ENCODE measurements around the gene BCAN. TPM values are rescaled to one million over a fixed set of nuclear protein-coding genes. Genes with fewer than 3 reads are reported as not detected.

BCAN gene
- total and polyA plus RNA-seq, 10 donors, result 0.10 to 0.11 TPM; not detected in 8

DNA sequence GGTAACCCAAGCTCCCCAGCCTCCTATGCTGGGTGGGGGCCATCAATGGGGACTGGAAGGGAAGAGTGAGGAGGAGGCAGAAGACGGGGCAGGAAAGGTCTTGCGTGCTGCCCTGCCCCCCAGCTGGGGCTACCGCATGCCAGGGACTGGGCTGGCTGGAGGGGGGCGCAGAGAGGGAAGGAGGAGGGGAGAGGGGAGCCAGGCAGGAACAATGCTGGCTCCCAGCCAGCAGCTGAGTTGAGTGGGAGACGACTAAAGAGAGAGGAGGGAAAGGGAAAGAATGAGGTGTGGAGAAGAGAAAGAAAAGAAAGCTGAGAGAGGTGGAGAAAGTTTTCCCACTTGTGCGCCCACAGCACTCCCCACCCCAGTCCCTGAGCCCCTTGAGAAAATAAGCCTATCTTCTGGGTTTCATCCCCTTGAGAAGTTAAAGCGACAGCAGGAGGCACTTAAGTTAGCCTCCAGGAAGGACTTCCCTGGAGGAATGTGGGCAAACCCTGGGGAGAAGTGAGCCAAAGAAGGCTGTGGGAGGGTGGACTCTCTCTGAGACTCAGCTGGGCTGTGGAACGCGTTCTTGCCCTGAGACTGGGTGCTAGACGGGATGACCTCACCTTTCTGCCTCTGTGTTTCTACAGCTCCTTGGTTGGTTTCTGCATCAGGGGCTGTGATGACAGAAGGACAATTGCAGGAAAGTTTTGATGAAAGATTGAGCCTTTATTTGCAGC lies 48.2 kb downstream of the BCAN start:
- DNase-seq, result no peak
- H3K27me3 ChIP-seq (replicated peaks in 1 of 7), result peaks cover 0 to 100% (median 42%) of the 10 kb centered on the region in 7 donors

DNA sequence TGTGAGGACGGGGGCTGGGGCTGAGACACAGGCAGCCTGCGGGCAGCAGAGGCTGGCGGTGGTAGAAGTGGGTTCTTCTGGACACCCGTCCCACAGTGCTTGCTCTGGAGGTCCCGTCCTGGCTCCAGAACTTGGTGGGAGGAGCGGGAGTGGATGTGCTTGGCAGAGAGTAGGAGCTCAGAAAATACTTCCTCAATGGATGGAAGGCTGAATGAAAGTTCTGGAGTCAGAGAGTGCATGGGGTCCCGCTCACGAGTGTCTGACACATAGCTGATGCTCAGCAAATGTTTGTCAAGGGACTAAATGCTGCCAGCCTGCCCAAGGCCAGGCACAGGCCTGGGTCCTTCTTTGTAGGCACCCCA lies 48.7 kb downstream of the BCAN start:
- Histone ChIP-seq H3K36me3 (no peaks in the 10 kb centered on the region), H3K27me3 (replicated peaks in 1 of 7) (peaks cover 0 to 98% (median 42%) of the 10 kb centered on the region in 7 donors), H3K9me3 (no peaks in the 10 kb centered on the region), H3K4me3 (no peak overlapping the region), H3K27ac (no peak overlapping the region), H3K4me1 (peaks cover 5 to 51% (median 33%) of the 10 kb centered on the region in 6 donors)
- WGBS, 5 donors, result 39 to 59% (median 45%) methylated on average over 8 of the region's 8 CpGs
- TF ChIP-seq POLR2AphosphoS5 (IDR thresholded peaks at IDR 0.05) (no peak), POLR2A (IDR thresholded peaks at IDR 0.05) (no peak)
- TF ChIP-seq, protein P1, sequence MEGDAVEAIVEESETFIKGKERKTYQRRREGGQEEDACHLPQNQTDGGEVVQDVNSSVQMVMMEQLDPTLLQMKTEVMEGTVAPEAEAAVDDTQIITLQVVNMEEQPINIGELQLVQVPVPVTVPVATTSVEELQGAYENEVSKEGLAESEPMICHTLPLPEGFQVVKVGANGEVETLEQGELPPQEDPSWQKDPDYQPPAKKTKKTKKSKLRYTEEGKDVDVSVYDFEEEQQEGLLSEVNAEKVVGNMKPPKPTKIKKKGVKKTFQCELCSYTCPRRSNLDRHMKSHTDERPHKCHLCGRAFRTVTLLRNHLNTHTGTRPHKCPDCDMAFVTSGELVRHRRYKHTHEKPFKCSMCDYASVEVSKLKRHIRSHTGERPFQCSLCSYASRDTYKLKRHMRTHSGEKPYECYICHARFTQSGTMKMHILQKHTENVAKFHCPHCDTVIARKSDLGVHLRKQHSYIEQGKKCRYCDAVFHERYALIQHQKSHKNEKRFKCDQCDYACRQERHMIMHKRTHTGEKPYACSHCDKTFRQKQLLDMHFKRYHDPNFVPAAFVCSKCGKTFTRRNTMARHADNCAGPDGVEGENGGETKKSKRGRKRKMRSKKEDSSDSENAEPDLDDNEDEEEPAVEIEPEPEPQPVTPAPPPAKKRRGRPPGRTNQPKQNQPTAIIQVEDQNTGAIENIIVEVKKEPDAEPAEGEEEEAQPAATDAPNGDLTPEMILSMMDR (IDR thresholded peaks at IDR 0.05 in 8 of 11, conservative IDR thresholded peaks at IDR 0.05 in 3 of 11), result no peak
- no peak for DNase-seq
- intact Hi-C loops (cut with DNase I; ENCODE audit: low total_unique reads), result no loop called here

More for the DNA sequence above, 48.2 kb downstream of the BCAN start:
- H3K4me3 ChIP-seq, result no peak overlapping the region
- no peak overlapping the region for H3K27ac ChIP-seq
- no peaks in the 10 kb centered on the region for H3K36me3 ChIP-seq
- TF ChIP-seq, protein P1 (IDR thresholded peaks at IDR 0.05 in 8 of 11, conservative IDR thresholded peaks at IDR 0.05 in 3 of 11), result no peak
- TF ChIP-seq POLR2AphosphoS5 (IDR thresholded peaks at IDR 0.05) (no peak), POLR2A (IDR thresholded peaks at IDR 0.05) (no peak)
- WGBS, 5 donors, result 24 to 29% (median 28%) methylated on average over 10 of the region's 10 CpGs
- H3K4me1 ChIP-seq, result peaks cover 5 to 51% (median 33%) of the 10 kb centered on the region in 6 donors
- no peaks in the 10 kb centered on the region for H3K9me3 ChIP-seq
- intact Hi-C loops (cut with DNase I; ENCODE audit: low total_unique reads), result loop anchor here (2.0 kb wide), 1 partner anchor 37 kb away; no protein-coding TSS in a partner anchor

DNA sequence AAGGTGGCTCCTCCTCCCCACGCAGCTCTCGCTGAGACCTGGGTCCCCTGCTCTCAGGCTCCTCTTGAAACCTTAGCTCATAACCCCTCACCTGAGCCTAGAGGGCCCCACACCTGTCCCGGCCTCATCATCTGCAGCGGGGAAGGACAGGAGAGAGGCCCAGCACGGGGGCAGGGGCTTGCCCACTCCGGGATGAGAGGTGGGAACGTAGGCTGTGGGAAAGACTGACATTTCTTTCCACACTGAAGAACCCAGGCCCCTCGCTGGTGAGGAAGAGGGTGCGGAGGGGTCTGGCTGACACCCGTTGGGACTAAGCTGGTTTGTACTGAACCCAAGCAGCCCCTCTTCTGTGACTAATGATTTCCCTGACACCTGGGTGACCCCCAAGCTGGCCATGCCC lies 49.3 kb downstream of the BCAN start:
- Histone ChIP-seq H3K27ac (peak overlapping the region in 3 of 8 donors; percentile 21 to 45 (median 33)), H3K4me3 (no peak overlapping the region), H3K9me3 (no peaks in the 10 kb centered on the region), H3K36me3 (no peaks in the 10 kb centered on the region), H3K4me1 (peaks cover 5 to 51% (median 33%) of the 10 kb centered on the region in 6 donors), H3K27me3 (replicated peaks in 1 of 7) (peaks cover 0 to 97% (median 42%) of the 10 kb centered on the region in 7 donors)
- TF ChIP-seq, protein P1 (IDR thresholded peaks at IDR 0.05 in 8 of 11, conservative IDR thresholded peaks at IDR 0.05 in 3 of 11), result no peak
- TF ChIP-seq POLR2A (IDR thresholded peaks at IDR 0.05) (no peak), POLR2AphosphoS5 (IDR thresholded peaks at IDR 0.05) (no peak)
- WGBS, 5 donors, result 45 to 60% (median 49%) methylated on average over 8 to 10 of the region's 10 CpGs
- intact Hi-C loops (cut with DNase I; ENCODE audit: low total_unique reads), result no loop called here
- DNase-seq, result no peak

DNA sequence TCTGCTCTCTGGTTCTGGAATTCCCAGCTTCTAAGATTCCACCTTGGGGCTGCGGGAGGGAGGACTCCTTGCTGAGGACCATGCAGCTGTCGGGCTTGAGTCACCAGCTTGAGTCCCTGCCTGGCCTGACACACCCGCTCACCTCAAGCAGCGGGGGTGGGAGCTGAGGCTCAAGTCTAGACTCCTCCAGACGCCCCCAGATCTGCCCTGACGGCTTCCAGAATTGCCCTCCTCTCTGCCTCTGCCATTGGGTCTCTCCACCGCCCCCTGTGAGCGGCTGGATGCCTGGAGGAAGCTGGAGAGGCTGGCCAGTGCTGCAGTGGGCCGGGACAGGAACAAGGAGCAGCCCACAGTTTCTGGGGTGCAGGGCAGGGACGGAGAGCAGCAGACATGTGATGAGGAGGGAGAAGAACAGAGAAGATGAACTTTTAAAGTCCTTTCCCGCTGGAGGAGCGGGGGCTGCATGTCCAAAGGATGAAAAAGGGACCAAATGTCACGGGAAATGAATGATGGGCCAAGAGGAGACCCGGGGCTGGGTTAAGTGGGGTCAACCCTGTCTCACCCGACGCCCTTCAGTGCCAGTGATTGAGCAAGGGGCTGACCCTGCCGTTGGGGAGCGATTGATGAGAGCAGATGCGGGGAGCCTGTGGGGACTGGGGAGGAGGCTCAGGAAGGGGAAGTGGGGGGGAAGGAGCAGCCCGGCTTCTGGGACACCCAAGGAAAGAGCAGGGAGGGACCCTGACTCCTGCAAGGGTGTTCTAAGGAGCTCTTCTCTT lies 49.9 kb downstream of the BCAN start:
- H3K9me3 ChIP-seq, result no peaks in the 10 kb centered on the region
- H3K36me3 ChIP-seq, result no peaks in the 10 kb centered on the region
- whole genome bisulfite sequencing, 5 donors, result 10 to 17% (median 14%) methylated on average over 17 to 20 of the region's 20 CpGs
- H3K27me3 ChIP-seq (replicated peaks in 1 of 7), result peaks cover 0 to 92% (median 42%) of the 10 kb centered on the region in 7 donors
- H3K4me1 ChIP-seq, result peaks cover 5 to 51% (median 33%) of the 10 kb centered on the region in 6 donors
- DNase-seq, result no peak
- H3K4me3 ChIP-seq, result no peak overlapping the region
- TF ChIP-seq, protein P1 (IDR thresholded peaks at IDR 0.05 in 8 of 11, conservative IDR thresholded peaks at IDR 0.05 in 3 of 11), result no peak
- no peak for TF ChIP-seq POLR2A (IDR thresholded peaks at IDR 0.05)
- TF ChIP-seq POLR2AphosphoS5 (IDR thresholded peaks at IDR 0.05), result peak; percentile 54 to 67 (median 62)
- intact Hi-C loops (cut with DNase I; ENCODE audit: low total_unique reads), result no loop called here
- peak overlapping the region in 3 of 8 donors; percentile 21 to 45 (median 33) for H3K27ac ChIP-seq

All from spleen (tissue), 11 donors.